ENCODE results near the gene SLC16A9.
"Not testable (repeated sequence)": the region's sequence is repeated elsewhere in the genome, so short reads cannot be mapped to it uniquely, and the experiment has no call there.

Gene SLC16A9

DNA sequence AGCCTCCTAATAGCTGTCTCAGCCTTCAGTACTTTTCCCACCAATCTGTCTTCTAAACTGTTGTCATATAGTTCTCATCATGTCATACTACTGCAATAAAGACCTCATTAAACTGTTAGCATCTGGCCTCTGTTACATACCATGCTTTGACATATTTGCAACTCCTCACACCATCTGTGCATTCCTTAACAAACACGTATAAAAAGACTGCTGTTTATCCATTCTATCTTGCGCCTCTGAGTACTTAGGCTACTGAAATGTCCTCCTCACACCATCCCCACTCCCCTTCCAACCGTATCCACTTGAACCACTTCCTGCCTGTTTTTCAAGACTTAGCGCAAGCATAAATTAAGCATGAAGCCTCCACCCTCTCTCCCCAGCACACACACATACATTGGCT is 41.6 kb downstream of the SLC16A9 start:
- Mint-ChIP-seq H3K4me3 (no peak overlapping the region), H3K4me1 (peaks cover 10% of the 10 kb centered on the region), H3K27ac (no peak overlapping the region), H3K36me3 (ENCODE audit: low read depth) (peaks cover 54% of the 10 kb centered on the region), H3K27me3 (ENCODE audit: low read depth) (no peaks in the 10 kb centered on the region), H3K9me3 (peaks cover 12% of the 10 kb centered on the region)
- TF ChIP-seq, protein P1, sequence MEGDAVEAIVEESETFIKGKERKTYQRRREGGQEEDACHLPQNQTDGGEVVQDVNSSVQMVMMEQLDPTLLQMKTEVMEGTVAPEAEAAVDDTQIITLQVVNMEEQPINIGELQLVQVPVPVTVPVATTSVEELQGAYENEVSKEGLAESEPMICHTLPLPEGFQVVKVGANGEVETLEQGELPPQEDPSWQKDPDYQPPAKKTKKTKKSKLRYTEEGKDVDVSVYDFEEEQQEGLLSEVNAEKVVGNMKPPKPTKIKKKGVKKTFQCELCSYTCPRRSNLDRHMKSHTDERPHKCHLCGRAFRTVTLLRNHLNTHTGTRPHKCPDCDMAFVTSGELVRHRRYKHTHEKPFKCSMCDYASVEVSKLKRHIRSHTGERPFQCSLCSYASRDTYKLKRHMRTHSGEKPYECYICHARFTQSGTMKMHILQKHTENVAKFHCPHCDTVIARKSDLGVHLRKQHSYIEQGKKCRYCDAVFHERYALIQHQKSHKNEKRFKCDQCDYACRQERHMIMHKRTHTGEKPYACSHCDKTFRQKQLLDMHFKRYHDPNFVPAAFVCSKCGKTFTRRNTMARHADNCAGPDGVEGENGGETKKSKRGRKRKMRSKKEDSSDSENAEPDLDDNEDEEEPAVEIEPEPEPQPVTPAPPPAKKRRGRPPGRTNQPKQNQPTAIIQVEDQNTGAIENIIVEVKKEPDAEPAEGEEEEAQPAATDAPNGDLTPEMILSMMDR (IDR thresholded peaks at IDR 0.05; ENCODE audit: unreplicated experiment in 3 of 3) = no peak

GRCh38 chr10:59666310-59666709 is 43.3 kb downstream of the SLC16A9 start:
- H3K27ac Mint-ChIP-seq = no peak overlapping the region
- peaks cover 59% of the 10 kb centered on the region for H3K36me3 Mint-ChIP-seq (ENCODE audit: low read depth)
- H3K4me3 Mint-ChIP-seq = no peak overlapping the region
- TF ChIP-seq, protein P1 (IDR thresholded peaks at IDR 0.05; ENCODE audit: unreplicated experiment in 3 of 3) = no peak
- no peaks in the 10 kb centered on the region for H3K4me1 Mint-ChIP-seq
- H3K9me3 Mint-ChIP-seq = peaks cover 12% of the 10 kb centered on the region
- no peaks in the 10 kb centered on the region for H3K27me3 Mint-ChIP-seq (ENCODE audit: low read depth)

DNA sequence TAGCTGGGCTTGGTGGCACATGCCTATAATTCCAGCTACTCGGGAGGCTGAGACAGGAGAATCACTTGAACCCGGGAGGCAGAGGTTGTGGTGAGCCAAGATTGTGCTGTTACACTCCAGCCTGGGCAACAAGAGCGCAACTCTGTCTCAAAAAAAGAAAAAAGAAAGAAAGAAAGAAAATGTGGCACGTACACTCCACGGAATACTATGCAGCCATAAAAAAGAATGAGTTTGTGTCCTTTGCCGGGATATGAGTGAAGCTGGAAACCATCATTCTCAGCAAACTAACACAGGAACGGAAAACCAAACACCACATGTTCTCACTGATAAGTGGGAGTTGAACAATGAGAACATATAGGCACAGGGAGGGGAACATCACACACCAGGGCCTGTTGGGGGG is 46.4 kb downstream of the SLC16A9 start:
- H3K27me3 Mint-ChIP-seq (ENCODE audit: low read depth); H3K27ac Mint-ChIP-seq; H3K4me3 Mint-ChIP-seq; H3K4me1 Mint-ChIP-seq: not testable (repeated sequence)
- Mint-ChIP-seq H3K36me3 (ENCODE audit: low read depth) (peaks cover 67% of the 10 kb centered on the region), H3K9me3 (peaks cover 31% of the 10 kb centered on the region)

DNA sequence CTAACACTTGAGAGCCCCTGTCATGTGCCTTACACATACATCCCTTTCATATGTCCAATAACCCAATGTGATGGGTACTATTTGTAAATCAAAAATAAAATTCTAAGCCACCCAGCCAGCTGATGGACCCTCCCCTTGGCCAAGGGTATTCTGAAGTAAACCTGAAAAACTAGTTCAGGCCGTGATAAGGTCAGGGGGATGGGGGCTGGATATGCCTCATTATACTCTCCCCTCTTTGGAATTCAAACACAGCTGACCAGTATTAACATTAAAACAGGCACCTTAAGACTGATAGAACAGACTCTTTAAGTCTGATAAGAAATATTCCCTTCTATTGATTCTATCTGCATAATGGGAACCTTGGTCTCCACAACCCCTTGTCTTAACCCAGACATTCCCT is 51.9 kb downstream of the SLC16A9 start:
- Mint-ChIP-seq H3K27ac (no peak overlapping the region), H3K27me3 (ENCODE audit: low read depth) (no peaks in the 10 kb centered on the region), H3K36me3 (ENCODE audit: low read depth) (peaks cover 44% of the 10 kb centered on the region), H3K4me1 (no peaks in the 10 kb centered on the region), H3K4me3 (no peak overlapping the region), H3K9me3 (peaks cover 22% of the 10 kb centered on the region)
- TF ChIP-seq, protein P1 (IDR thresholded peaks at IDR 0.05; ENCODE audit: unreplicated experiment in 3 of 3) = no peak

- H3K27ac Mint-ChIP-seq = no peak overlapping the region
- H3K36me3 Mint-ChIP-seq (ENCODE audit: low read depth) = peaks cover 25% of the 10 kb centered on the region
- peaks cover 13% of the 10 kb centered on the region for H3K9me3 Mint-ChIP-seq
- H3K4me1 Mint-ChIP-seq = no peaks in the 10 kb centered on the region
- H3K4me3 Mint-ChIP-seq = no peak overlapping the region
- TF ChIP-seq, protein P1 (IDR thresholded peaks at IDR 0.05; ENCODE audit: unreplicated experiment in 3 of 3) = no peak
- no peaks in the 10 kb centered on the region for H3K27me3 Mint-ChIP-seq (ENCODE audit: low read depth)
Measured at GRCh38 chr10:59655309-59655708, 54.3 kb downstream of the SLC16A9 start.

- Mint-ChIP-seq H3K27me3 (ENCODE audit: low read depth) (no peaks in the 10 kb centered on the region), H3K4me3 (no peak overlapping the region), H3K9me3 (no peaks in the 10 kb centered on the region), H3K27ac (no peak overlapping the region), H3K36me3 (ENCODE audit: low read depth) (peaks cover 12% of the 10 kb centered on the region), H3K4me1 (no peaks in the 10 kb centered on the region)
- TF ChIP-seq, protein P1 (IDR thresholded peaks at IDR 0.05; ENCODE audit: unreplicated experiment in 3 of 3) = no peak
Measured at GRCh38 chr10:59654007-59654406, 55.6 kb downstream of the SLC16A9 start.
